ENCODE measurements around the gene ABHD13. TPM values are rescaled to one million over a fixed set of nuclear protein-coding genes. Genes with fewer than 3 reads are reported as not detected.

The ABHD13 gene
- total RNA-seq, 2 donors from 2014 or later: 4.9 to 6.8 TPM

- no peak for ATAC-seq
- DNase-seq: no peak
- intact Hi-C loops (cut with DNase I): no loop called here
Measured at GRCh38 chr13:108273429-108274118, 55.4 kb downstream of the ABHD13 start.

GRCh38 chr13:108274718-108275117 lies 56.5 kb downstream of the ABHD13 start:
- intact Hi-C loops (cut with DNase I): no loop called here
- DNase-seq: no peak
- no peak for ATAC-seq

- DNase-seq: peak; percentile 50
- ATAC-seq: peak; percentile 88 to 90
- intact Hi-C loops (cut with DNase I): no loop called here
Measured at GRCh38 chr13:108276060-108276459, 57.9 kb downstream of the ABHD13 start.

- no peak for DNase-seq
- no peak for ATAC-seq
- intact Hi-C loops (cut with DNase I): no loop called here
Measured at GRCh38 chr13:108278466-108278865, 60.3 kb downstream of the ABHD13 start.

- ATAC-seq (peak in 1 of 2 donors; percentile 65), DNase-seq (no peak)
- intact Hi-C loops (cut with DNase I): no loop called here
Measured at GRCh38 chr13:108281901-108282300, 63.7 kb downstream of the ABHD13 start.

GRCh38 chr13:108283110-108283509 lies 64.9 kb downstream of the ABHD13 start:
- DNase-seq: no peak
- ATAC-seq: no peak
- intact Hi-C loops (cut with DNase I): no loop called here

Other genes with a start within 250 kb of the ABHD13 start
- gene LIG4, start 2.9 kb upstream of the ABHD13 start, total RNA-seq: 10 to 100 TPM in 1 of 2 donors, 1 to 10 TPM in 1; 8.1 to 12.1 TPM
- 1 to 10 TPM; 1.9 to 5.9 TPM for gene TNFSF13B, start 51.3 kb downstream of the ABHD13 start, total RNA-seq

Data from left cardiac atrium (tissue), 4 donors.